ENCODE measurements around the gene GALNT9. TPM values are rescaled to one million over a fixed set of nuclear protein-coding genes. Genes with fewer than 3 reads are reported as not detected.

GALNT9 gene
- total RNA-seq, 4 donors from 2014 or later: 10.9 to 52.7 (median 36.7) TPM; not detected in 1

DNA sequence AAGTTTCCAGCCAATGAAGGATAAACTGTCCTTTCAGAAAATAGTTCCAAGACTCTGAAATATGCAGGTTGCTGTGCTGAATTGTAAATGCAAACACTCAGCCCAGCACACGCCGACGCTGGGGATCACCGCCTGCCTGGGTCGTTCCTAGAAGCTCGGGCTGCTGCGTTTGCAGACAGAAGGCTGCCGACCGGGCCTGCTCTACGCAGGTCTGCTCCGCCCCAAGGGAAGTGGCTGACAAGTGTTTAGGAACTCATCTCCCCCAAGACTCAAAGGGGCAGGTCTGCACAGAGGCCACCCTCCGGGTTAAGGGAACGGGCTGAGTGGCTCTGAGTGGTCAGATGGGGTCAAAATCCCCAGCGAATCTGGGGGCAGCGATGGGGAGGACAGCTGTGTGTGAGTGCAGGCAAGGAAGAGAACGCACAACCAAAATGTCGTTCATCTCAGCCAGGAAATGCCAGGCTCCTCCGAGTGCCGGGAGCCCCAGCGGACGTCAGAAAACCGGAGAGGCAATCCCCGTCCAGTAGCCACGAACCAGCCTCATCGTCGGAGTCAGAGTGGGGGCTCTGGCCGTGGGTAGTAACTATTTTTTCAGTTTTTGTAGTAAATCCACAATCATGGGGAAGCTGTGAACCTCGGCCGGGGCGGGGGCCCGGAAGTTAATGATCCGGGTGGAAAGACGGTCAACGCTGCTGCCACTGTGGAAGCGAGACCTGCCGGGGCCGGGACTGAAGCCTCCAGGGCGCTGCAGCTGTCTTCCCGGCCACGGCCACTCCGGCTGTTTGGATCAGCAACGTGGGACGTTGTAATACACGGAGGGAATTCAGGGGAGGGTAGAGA, 6.0 kb downstream of the GALNT9 start:
- DNase-seq (ENCODE audit: low spot score) (no peak), ATAC-seq (ENCODE audit: low FRiP score) (no peak)
- TF ChIP-seq, protein P1, sequence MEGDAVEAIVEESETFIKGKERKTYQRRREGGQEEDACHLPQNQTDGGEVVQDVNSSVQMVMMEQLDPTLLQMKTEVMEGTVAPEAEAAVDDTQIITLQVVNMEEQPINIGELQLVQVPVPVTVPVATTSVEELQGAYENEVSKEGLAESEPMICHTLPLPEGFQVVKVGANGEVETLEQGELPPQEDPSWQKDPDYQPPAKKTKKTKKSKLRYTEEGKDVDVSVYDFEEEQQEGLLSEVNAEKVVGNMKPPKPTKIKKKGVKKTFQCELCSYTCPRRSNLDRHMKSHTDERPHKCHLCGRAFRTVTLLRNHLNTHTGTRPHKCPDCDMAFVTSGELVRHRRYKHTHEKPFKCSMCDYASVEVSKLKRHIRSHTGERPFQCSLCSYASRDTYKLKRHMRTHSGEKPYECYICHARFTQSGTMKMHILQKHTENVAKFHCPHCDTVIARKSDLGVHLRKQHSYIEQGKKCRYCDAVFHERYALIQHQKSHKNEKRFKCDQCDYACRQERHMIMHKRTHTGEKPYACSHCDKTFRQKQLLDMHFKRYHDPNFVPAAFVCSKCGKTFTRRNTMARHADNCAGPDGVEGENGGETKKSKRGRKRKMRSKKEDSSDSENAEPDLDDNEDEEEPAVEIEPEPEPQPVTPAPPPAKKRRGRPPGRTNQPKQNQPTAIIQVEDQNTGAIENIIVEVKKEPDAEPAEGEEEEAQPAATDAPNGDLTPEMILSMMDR (IDR thresholded peaks at IDR 0.05): no peak

DNA sequence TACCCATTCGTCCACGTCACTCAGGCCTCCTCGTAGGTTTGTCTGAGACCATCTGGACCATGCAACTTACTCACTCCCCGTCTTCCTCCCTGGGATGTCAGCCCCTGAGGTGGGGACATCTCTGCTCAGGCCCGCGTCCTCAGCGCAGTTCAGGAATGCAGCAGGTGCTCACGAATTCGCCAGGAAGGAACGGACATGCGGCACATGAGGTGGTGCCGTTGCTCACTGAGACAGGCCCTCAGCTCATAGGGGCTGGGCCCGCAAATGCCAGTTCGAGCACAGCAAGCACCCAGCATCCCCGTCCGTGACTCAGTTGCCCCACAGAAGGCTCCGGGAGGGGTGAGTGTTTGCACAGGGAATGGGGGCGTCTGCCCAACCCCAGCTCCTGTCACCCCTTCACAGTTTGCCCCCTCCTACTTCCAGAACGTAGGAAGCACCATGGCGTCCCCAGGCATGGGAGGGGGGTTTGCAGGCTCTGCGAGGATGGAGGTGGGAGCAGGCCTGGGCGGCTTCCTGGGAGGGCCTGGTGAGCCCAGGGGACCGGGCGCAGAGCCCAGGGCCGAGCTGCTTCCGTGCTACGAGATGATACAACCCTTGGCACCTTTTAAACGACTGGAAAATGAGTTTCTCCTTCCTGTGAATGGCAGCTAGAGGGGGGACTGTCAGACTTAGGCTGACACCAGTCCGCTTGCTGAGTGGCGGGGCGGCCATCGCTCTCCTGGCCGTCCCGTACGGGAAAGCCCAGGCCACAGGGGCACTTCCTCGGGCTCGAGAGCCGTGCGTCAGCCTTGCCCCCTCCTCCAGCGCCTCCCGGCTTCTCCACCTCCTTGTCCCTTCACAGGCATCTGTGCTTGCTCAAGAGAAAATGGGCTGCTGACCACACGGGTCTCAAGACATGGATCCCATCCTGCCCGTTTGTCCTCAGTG, 6.9 kb downstream of the GALNT9 start:
- TF ChIP-seq, protein P1 (IDR thresholded peaks at IDR 0.05): no peak
- DNase-seq (ENCODE audit: low spot score): no peak
- ATAC-seq (ENCODE audit: low FRiP score): no peak

DNA sequence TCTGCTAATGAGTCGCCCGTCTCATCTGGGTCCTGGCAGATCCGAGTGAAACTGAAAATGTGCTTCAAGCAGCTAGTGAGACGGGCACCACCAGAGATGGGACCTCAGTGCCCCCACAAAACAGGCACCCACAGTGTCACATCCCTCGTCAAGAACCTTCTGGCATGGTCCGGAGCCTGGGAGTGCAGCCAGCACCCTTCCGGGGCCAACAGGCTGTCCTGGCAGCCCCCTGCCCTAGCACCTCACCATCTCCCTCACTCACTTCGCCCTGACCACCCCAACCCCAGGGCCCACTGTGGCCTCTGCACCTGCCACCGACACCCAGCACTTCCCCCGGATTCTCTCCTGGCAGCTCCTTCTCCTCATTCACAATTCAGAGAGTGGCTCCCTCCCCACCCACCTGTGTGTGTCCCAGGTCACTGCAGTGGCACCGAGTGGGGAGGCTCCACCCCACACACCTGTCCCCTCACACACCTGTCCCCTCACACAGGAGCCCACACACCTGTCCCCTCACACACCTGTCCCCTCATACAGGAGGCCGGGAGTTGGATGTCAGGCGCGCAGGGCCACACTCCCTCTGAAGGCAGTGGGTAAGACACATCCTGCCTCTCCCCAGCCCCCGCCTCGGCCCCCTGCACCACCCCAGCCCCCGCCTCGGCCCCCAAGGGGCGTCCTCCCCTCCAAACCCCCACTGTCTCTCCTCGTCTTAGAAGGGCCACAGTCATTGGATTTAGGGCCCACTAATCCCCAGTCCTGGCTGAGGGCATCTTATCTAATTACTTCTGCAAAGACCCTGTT, 7.9 kb downstream of the GALNT9 start:
- TF ChIP-seq, protein P1 (IDR thresholded peaks at IDR 0.05): no peak
- ATAC-seq (ENCODE audit: low FRiP score) (no peak), DNase-seq (ENCODE audit: low spot score) (no peak)

DNA sequence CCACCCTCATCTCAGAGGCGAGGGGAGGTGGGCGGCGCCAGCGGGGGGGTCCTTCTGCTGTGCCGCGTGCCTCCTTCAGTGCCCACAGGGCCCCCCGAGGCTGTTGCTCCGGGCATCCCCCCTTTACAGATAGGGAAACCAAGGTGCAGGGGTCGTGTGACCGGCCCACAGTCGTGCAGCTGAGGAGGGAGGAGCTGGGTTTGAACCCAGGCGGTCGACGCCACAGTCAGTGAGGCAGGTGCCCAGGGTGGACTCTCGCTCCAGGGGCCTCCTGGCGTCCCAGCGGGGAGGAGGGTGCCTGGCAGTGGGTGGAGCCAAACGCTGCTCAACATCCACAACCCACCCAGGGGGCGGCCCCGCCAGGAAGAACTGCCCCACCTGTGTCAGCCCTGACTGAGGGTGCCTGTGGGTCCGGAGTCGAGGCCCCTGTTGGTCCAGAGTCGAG, 8.6 kb downstream of the GALNT9 start:
- no peak for ATAC-seq (ENCODE audit: low FRiP score)
- DNase-seq (ENCODE audit: low spot score): no peak
- TF ChIP-seq, protein P1 (IDR thresholded peaks at IDR 0.05): no peak

DNA sequence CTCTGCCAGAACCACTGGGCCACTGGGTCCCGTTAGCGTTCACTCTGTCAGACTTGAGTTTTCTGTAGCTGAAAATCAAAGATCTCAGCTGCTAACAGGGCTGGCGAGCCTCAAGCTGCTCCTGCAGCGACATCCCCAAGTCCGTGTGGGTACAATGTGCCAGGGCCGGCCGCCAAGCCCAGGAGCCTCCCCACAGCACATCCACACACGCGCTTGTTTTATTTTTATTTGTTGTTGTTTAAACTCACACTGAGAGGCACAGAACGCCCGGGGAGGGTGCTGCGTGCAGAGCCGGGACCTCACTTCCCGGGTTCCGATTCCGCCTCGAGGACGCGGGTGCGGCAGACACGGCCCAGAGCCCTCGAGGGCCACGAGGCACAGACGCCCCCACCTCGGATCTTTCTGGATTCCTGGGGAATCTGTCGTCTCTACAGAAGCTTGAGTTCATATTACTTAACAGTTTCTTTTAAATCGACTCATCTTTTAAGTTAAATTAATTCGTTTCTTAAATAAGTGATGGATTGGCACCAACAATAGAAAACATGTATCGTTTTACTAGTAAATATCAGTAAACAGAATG, 9.3 kb downstream of the GALNT9 start:
- DNase-seq (ENCODE audit: low spot score) (no peak), ATAC-seq (ENCODE audit: low FRiP score) (no peak)
- TF ChIP-seq, protein P1 (IDR thresholded peaks at IDR 0.05): no peak

DNA sequence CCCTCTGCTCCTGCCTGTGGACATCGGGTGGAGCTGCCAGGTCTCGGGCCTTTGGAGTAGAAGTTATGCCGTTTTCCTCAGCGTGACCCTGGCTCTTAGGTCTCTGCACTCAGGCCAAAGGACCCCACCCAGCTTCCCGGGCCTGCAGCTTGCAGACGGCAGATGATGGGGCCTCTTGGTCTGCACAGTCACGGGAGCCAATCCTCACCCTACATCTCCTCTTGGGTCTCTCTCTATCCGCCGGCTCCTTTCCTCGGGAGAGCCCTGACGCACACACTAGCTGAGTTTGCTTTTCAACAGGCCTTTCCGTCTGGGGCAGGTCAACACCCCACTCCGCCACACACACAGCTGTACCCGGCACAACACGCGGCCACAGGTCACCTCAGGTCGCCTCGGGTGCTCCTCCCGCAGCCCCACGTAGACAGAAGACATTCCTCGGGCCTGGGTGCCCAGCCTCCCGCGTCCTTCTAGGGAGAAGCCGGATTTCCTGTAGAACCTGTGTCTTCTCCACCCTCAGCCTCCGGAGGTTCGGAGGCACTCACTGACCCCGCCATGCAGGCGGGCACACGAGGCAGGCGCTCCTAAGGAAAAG, 9.9 kb downstream of the GALNT9 start:
- TF ChIP-seq, protein P1 (IDR thresholded peaks at IDR 0.05): no peak
- ATAC-seq (ENCODE audit: low FRiP score) (no peak), DNase-seq (ENCODE audit: low spot score) (no peak)

All from omental fat pad (tissue), 4 donors.